Hepatic stellate cell (primary cell): ENCODE results near the gene SERBP1.
"Not testable (repeated sequence)": the region's sequence is repeated elsewhere in the genome, so short reads cannot be mapped to it uniquely, and the experiment has no call there.

Source experiments
- DNase-seq: peaks from one replicate; pipeline ENCODE4 v3.0.0; 2011; ENCODE audit warnings: low spot score

The SERBP1 gene

GRCh38 chr1:67405473-67406245 lies 24.5 kb downstream of the SERBP1 start:
- DNase-seq, result no peak

- DNase-seq, result no peak
These were observed 26.0 kb downstream of the SERBP1 start for GRCh38 chr1:67404212-67404620.

GRCh38 chr1:67401443-67401842 lies 28.8 kb downstream of the SERBP1 start:
- no peak for DNase-seq

GRCh38 chr1:67400029-67400786 lies 30.0 kb downstream of the SERBP1 start:
- DNase-seq, result not testable (repeated sequence)

- DNase-seq, result no peak
These were observed 30.8 kb downstream of the SERBP1 start for GRCh38 chr1:67399199-67399993.

GRCh38 chr1:67394548-67394947 lies 35.7 kb downstream of the SERBP1 start:
- DNase-seq, result no peak

- no peak for DNase-seq
These were observed 36.5 kb downstream of the SERBP1 start for GRCh38 chr1:67393737-67394136.

GRCh38 chr1:67393240-67393639 lies 37.0 kb downstream of the SERBP1 start:
- no peak for DNase-seq

GRCh38 chr1:67390041-67390887 lies 39.9 kb downstream of the SERBP1 start:
- DNase-seq, result peak; percentile 22

- no peak for DNase-seq
These were observed 46.1 kb downstream of the SERBP1 start for GRCh38 chr1:67383999-67384638.

GRCh38 chr1:67382292-67382691 lies 47.9 kb downstream of the SERBP1 start:
- no peak for DNase-seq

- no peak for DNase-seq
These were observed 49.0 kb downstream of the SERBP1 start for GRCh38 chr1:67381154-67381553.

GRCh38 chr1:67377253-67377652 lies 52.9 kb downstream of the SERBP1 start:
- no peak for DNase-seq

GRCh38 chr1:67376381-67376780 lies 53.8 kb downstream of the SERBP1 start:
- DNase-seq, result no peak

GRCh38 chr1:67372898-67373297 lies 57.3 kb downstream of the SERBP1 start:
- DNase-seq, result no peak

- DNase-seq, result no peak
These were observed 58.1 kb downstream of the SERBP1 start for GRCh38 chr1:67372136-67372535.

GRCh38 chr1:67371681-67372080 lies 58.5 kb downstream of the SERBP1 start:
- DNase-seq, result no peak

GRCh38 chr1:67371043-67371442 lies 59.2 kb downstream of the SERBP1 start:
- DNase-seq, result no peak

GRCh38 chr1:67368046-67368514 lies 62.1 kb downstream of the SERBP1 start:
- DNase-seq, result no peak

- peak; percentile 22 for DNase-seq
These were observed 62.7 kb downstream of the SERBP1 start for GRCh38 chr1:67367370-67368045.
